Amygdala (tissue), 56 donors: Measurements from ENCODE around the gene GPR162.
"Not testable (repeated sequence)": the region's sequence is repeated elsewhere in the genome, so short reads cannot be mapped to it uniquely, and the experiment has no call there.

Experiments
- DNase-seq, 56 donors: peaks; one replicate each; lab custom pipeline; 2025; lab: John Stamatoyannopoulos, UW

The GPR162 gene

DNA sequence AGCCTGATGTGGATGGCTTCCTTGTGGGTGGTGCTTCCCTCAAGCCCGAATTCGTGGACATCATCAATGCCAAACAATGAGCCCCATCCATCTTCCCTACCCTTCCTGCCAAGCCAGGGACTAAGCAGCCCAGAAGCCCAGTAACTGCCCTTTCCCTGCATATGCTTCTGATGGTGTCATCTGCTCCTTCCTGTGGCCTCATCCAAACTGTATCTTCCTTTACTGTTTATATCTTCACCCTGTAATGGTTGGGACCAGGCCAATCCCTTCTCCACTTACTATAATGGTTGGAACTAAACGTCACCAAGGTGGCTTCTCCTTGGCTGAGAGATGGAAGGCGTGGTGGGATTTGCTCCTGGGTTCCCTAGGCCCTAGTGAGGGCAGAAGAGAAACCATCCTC, 48.7 kb downstream of the GPR162 start:
- not testable (repeated sequence) for DNase-seq

DNA sequence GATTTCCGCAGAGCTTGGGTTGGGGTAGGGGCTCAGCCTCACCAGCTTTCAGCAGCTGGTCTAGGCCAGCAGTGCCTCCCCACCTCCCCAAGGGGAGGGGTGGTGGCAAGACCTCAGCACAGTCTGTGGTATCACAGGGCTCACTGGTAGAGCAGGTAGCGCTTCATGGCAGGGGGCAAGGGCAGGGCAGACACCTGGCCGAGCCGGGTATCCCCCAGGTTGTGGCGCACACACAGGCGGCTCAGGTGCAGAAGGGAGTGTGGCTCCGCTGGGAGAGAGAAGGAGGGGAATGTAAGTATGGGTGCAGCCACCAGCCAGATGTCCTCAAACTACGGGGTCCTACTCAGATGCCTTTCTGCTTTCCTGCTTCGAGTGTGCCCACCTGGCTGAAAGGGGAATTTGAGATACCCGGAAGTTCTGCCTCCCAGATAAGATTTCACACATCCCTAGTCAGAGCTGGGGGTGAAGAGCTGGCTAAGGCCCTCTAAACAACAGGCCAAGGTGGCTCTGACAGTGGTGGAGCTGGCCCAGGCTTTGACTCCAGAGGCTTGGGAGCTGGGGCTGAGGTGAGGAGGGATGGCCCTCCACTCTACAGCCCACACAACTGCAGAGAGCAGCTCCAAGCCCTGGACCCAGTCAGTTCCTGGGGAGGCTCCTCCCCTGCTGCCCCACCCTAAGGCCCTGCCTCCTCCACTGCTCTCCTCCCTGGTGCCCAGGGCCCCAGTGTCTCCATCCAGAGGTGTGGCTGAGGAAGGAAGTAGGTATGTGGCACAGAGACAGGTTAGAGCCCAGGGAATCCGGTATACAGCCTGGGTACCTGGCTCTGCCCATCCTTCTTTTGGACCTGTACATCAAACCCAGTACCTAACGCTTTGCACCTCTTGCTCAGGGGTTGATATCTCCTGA, 49.7 kb downstream of the GPR162 start:
- peak in 1 of 56 donors; percentile 18 for DNase-seq

DNA sequence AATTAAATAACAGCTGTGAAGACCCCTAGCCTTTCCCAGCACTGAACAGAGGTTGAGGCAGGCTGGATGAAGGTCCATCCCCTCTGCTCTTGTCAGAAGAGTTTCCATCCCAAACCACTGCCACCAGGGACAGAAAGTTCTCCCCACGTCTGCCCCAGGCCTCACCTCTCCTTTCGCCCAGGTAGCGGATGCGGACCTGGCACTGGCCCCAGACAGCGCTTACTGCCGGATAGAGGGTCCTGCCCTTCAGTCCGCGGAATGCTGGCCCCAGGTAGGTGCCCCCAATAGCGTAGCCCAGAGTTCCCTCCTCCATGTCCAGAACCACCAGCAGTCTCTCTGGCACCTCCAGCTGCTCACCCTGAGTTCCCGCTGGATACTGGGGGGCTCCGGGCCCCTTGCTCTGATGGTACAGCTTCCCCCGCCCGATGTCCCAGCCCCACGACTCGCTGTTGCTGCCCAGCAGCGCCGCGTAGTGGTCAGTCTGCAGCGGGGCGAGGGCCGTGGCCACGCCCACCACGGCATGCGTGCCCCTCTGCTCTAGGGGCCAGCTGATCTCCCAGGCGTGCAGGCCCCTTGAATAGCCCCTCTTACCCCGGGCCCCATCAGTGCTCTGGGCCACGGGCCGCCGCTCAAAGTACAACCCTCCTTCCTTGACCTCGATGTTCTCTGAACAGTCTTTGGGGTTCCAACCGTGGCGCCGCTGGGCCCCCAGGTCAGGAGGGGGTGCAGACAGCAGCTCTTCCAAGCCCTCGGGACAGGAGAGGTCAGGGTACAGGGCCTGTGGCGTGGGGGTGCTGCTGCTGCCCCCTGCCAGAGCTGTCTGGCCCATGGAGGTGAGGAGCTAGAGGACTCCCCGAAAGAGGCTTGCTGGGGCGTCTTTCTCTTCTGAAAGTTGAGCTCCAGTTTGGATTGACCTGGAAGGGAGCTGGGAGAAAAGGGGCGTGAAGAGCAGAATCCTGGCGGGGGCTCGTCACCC, 50.7 kb downstream of the GPR162 start:
- peak in 54 of 56 donors; percentile 20 to 87 (median 60) for DNase-seq

DNA sequence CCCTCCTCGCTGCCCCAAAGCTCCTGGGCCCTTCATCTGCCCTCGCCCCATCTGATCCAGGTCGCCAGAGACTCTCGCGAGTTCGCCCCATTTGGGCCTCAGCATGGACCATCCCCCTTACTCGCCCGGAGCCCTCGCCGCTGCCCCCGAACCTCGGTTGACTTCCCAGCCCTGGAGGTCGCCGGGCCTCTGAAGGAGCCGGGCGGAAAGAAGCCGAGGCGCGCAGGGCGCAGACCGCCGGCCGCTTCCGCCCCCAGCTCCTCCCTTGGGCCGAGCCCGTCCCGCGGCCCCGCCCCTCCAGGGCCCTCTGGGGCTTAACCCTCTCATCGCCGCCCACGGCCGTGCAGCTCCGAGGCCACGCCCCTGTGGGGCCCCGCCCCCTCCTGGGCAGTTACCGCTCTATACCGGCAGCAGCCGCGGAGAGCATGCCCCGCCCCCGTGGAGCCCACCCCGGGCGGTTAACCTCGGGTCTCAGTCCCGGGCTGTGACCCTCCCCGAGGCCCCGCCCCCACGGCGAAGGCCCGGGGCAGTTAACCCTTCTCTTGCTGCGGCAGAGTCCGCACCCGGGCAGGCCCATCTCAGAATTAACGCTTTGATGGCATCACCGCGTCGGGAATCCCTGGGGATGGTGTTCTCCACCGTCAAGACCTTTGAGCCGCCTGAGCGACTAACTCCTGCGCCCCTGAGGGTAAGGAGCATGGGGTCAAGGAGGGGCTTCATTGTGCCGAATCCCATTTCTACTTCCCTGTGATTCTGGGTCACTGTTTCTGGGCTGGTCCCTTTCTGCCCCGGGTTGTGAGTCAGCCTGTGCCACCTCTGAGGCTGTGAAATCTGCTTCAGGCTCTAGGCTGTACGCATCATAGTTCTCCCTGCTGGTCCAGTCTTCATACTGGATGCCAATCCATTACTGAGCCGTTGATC, 51.7 kb downstream of the GPR162 start, which contains the start of gene SPSB2:
SPSB2 (minus strand) TSS at position 210 of the 921 bp plus-strand sequence. CDS start 402 bp downstream, outside the sequence.
- peak in 55 of 56 donors; percentile 51 to 96 (median 86) for DNase-seq

DNA sequence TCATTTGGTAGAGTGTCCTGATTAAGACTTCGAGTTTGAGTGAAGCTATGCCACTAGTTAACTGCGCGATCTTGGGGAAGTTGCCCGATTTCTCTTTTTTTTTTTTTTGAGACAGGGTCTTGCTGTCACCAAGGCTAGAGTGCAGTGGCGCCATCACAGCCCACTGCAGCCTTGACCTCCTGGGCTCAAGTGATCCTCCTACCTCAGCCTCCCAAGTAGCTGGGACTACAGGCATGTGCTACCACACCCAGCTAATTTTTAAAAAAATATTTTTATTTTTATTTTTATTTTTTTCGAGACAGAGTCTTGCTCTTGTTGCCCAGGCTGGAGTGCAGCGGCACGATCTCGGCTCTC, 52.4 kb downstream of the GPR162 start:
- not testable (repeated sequence) for DNase-seq
